GM23338 (cell line): ENCODE data around the gene PARVB.

ENCODE experiments used
- CREB1 ChIP-seq: fragments of 250-450 bp; sonication (Bioruptor Pico); IDR thresholded peaks from 2 replicates; pipeline ENCODE4 v1.5.0; 2020; ENCODE audit warnings: low read depth, mild to moderate bottlenecking, moderate library complexity
- ETS1 ChIP-seq: IDR thresholded peaks from 2 replicates; pipeline ENCODE4 v1.6.1; 2016; ENCODE audit warnings: antibody characterized with exemption
- EZH2 ChIP-seq: fragments of 200-600 bp; sonication (generic); IDR thresholded peaks from one replicate; pipeline ENCODE4 v1.8.0; 2017; ENCODE audit warnings: antibody characterized with exemption, mild to moderate bottlenecking, low read depth; ENCODE audit not compliant: unreplicated experiment
- EZH2phosphoT487 ChIP-seq: fragments of 200-600 bp; sonication (generic); IDR thresholded peaks from one replicate; pipeline ENCODE4 v1.8.1; 2018; ENCODE audit warnings: antibody characterized with exemption; ENCODE audit not compliant: unreplicated experiment
- JUNB ChIP-seq: IDR thresholded peaks from one replicate; pipeline ENCODE4 v1.6.1; 2016; ENCODE audit warnings: antibody characterized with exemption; ENCODE audit not compliant: unreplicated experiment
- POLR2AphosphoS5 ChIP-seq: IDR thresholded peaks from 2 replicates; pipeline ENCODE4 v1.6.1; 2016; ENCODE audit warnings: antibody characterized with exemption, low read depth
- STAT1 ChIP-seq: IDR thresholded peaks from one replicate; pipeline ENCODE4 v1.6.1; 2016; ENCODE audit warnings: antibody characterized with exemption; ENCODE audit not compliant: unreplicated experiment
- ZNF114 ChIP-seq: fragments of 250-450 bp; sonication (Bioruptor Pico); IDR thresholded peaks from 2 replicates; pipeline ENCODE4 v1.5.0; 2020; ENCODE audit warnings: mild to moderate bottlenecking, moderate library complexity
- ZNF331 ChIP-seq: fragments of 250-450 bp; sonication (Bioruptor Pico); IDR thresholded peaks from 2 replicates; pipeline ENCODE4 v1.5.0; 2020; ENCODE audit warnings: low read depth, mild to moderate bottlenecking, moderate library complexity
- TF ChIP-seq, protein P1 (sequence below), 2 experiments: fragments of 200-600 bp in 1 of 2; sonication (generic) in 1 of 2; conservative IDR thresholded peaks; 2 replicates each; pipeline versions ENCODE4 v1.5.1 to v1.6.1; 2016 to 2017; ENCODE audit warnings: antibody characterized with exemption in 2 of 2, low read depth in 2 of 2, mild to moderate bottlenecking in 2 of 2, moderate library complexity in 1 of 2
- TF ChIP-seq, protein P2 (sequence below): IDR thresholded peaks from one replicate; pipeline ENCODE4 v1.6.1; 2018; ENCODE audit warnings: antibody characterized with exemption; ENCODE audit not compliant: unreplicated experiment

GRCh38 chr22:44128958-44129618 is 105.0 kb downstream of the PARVB start:
- TF ChIP-seq, protein P1, sequence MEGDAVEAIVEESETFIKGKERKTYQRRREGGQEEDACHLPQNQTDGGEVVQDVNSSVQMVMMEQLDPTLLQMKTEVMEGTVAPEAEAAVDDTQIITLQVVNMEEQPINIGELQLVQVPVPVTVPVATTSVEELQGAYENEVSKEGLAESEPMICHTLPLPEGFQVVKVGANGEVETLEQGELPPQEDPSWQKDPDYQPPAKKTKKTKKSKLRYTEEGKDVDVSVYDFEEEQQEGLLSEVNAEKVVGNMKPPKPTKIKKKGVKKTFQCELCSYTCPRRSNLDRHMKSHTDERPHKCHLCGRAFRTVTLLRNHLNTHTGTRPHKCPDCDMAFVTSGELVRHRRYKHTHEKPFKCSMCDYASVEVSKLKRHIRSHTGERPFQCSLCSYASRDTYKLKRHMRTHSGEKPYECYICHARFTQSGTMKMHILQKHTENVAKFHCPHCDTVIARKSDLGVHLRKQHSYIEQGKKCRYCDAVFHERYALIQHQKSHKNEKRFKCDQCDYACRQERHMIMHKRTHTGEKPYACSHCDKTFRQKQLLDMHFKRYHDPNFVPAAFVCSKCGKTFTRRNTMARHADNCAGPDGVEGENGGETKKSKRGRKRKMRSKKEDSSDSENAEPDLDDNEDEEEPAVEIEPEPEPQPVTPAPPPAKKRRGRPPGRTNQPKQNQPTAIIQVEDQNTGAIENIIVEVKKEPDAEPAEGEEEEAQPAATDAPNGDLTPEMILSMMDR (conservative IDR thresholded peaks at IDR 0.05; ENCODE audit: low read depth in 2 of 2) = no peak
- TF ChIP-seq, protein P2, sequence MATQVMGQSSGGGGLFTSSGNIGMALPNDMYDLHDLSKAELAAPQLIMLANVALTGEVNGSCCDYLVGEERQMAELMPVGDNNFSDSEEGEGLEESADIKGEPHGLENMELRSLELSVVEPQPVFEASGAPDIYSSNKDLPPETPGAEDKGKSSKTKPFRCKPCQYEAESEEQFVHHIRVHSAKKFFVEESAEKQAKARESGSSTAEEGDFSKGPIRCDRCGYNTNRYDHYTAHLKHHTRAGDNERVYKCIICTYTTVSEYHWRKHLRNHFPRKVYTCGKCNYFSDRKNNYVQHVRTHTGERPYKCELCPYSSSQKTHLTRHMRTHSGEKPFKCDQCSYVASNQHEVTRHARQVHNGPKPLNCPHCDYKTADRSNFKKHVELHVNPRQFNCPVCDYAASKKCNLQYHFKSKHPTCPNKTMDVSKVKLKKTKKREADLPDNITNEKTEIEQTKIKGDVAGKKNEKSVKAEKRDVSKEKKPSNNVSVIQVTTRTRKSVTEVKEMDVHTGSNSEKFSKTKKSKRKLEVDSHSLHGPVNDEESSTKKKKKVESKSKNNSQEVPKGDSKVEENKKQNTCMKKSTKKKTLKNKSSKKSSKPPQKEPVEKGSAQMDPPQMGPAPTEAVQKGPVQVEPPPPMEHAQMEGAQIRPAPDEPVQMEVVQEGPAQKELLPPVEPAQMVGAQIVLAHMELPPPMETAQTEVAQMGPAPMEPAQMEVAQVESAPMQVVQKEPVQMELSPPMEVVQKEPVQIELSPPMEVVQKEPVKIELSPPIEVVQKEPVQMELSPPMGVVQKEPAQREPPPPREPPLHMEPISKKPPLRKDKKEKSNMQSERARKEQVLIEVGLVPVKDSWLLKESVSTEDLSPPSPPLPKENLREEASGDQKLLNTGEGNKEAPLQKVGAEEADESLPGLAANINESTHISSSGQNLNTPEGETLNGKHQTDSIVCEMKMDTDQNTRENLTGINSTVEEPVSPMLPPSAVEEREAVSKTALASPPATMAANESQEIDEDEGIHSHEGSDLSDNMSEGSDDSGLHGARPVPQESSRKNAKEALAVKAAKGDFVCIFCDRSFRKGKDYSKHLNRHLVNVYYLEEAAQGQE = no peak
- no peak for TF ChIP-seq EZH2
- TF ChIP-seq ZNF114 (CRISPR knock-in tag) = no peak
- no peak for TF ChIP-seq POLR2AphosphoS5
- no peak for TF ChIP-seq EZH2phosphoT487
- TF ChIP-seq STAT1 = no peak
- no peak for TF ChIP-seq JUNB
- no peak for TF ChIP-seq ZNF331 (CRISPR knock-in tag)
- TF ChIP-seq CREB1 = no peak
- no peak for TF ChIP-seq ETS1
